NCI-H1436 treated with DMSO at 0.1 percent for 48 hours (cell line): ENCODE results near the gene UST.

Experiments
- DNase-seq: peaks from one replicate; lab custom pipeline; 2025; lab: John Stamatoyannopoulos, UW

Gene UST

GRCh38 chr6:149007846-149008245 is 261.0 kb downstream of the UST start:
- DNase-seq = no peak

GRCh38 chr6:149008741-149009140 is 261.9 kb downstream of the UST start:
- no peak for DNase-seq

- no peak for DNase-seq
Measured at GRCh38 chr6:149012040-149012545, 265.3 kb downstream of the UST start.

GRCh38 chr6:149013586-149014344 is 266.9 kb downstream of the UST start:
- no peak for DNase-seq

- no peak for DNase-seq
Measured at GRCh38 chr6:149014631-149015534, 268.1 kb downstream of the UST start.

GRCh38 chr6:149015535-149016525 is 269.0 kb downstream of the UST start:
- DNase-seq = no peak

GRCh38 chr6:149016716-149017115 is 269.9 kb downstream of the UST start:
- DNase-seq = no peak

GRCh38 chr6:149020319-149020718 is 273.5 kb downstream of the UST start:
- no peak for DNase-seq

GRCh38 chr6:149024361-149024760 is 277.5 kb downstream of the UST start:
- DNase-seq = no peak

GRCh38 chr6:149025061-149025460 is 278.2 kb downstream of the UST start:
- no peak for DNase-seq

GRCh38 chr6:149026530-149026942 is 279.7 kb downstream of the UST start:
- DNase-seq = no peak

- DNase-seq = no peak
Measured at GRCh38 chr6:149027484-149027883, 280.7 kb downstream of the UST start.

- DNase-seq = peak; percentile 13
Measured at GRCh38 chr6:149028767-149029405, 282.1 kb downstream of the UST start.

- no peak for DNase-seq
Measured at GRCh38 chr6:149031201-149031858, 284.5 kb downstream of the UST start.

- no peak for DNase-seq
Measured at GRCh38 chr6:149031859-149032598, 285.2 kb downstream of the UST start.

- no peak for DNase-seq
Measured at GRCh38 chr6:149032599-149033405, 286.0 kb downstream of the UST start.

GRCh38 chr6:149033454-149033853 is 286.6 kb downstream of the UST start:
- DNase-seq = no peak

- DNase-seq = no peak
Measured at GRCh38 chr6:149035766-149036165, 288.9 kb downstream of the UST start.

GRCh38 chr6:149037051-149037671 is 290.3 kb downstream of the UST start:
- DNase-seq = no peak
